HG03025 (cell line): ENCODE results near the gene TEX35.

Experiments
- ATAC-seq: cut with Tn5 transposase; IDR thresholded peaks from one replicate; pipeline ENCODE4 v1.9.1; 2021; ENCODE audit warnings: mild to moderate bottlenecking, moderate library complexity; ENCODE audit not compliant: unreplicated experiment, low FRiP score

Gene TEX35

DNA sequence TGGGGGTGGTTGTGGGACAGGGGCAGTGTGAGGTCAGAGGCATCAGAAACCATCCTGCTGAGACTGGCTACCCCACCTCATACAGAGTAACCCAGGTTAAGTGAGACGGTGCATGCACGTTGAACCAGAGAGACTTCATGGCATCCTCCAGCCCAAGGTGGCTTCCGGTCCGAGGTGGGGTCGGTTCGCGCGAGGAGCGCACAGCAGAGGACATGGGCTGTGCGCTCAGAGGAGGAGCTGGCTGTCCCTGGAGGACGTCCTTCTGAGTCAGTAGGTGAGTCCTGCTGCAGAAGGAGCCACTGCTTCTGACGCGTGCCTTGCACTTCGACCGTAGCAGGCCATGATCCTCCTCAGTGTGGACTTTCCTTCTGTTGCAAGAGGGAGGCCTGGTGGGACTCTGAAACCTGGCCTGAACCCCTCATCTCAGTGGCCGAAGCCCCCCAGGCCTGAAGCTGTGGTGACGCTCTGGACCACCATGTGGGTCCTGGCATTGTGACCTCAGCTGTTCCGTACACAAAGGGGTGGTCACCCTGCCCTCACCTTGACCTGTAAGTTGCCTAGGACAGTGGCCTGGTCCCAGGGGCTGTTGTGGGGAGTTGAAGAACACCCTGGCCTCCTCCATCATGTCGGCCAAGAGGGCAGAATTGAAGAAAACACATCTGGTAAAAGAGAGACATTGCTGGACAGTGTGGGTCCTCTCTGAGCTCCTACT lies at the start of gene TEX35:
Gene TEX35, plus strand, starts transcription at position 544 of the 712 bp plus-strand sequence. Its CDS starts 80 bp downstream, at position 624.
- no peak for ATAC-seq

- no peak for ATAC-seq
Measured at GRCh38 chr1:178464141-178464540, 48.8 kb upstream of the TEX35 start.

GRCh38 chr1:178464566-178464965 lies 48.3 kb upstream of the TEX35 start:
- ATAC-seq, result no peak

DNA sequence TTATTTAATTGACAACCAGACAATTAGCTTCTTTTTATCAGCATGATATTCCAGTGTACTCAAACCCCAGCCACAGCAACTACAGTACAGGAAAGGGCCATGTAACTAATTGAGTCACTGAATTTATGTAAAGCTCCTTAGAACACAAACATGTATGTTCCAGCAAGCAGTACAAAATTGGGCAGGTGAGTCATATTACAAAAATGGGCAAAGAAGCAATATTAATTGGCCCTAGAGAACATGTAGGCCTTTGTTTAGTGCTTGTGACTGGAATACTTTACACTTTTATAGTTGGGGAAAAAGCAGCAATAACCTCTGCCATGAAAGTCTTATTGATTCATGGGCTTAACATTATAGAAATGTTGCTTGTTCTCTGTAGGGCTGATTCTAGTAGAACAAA lies 47.9 kb upstream of the TEX35 start:
- ATAC-seq, result no peak

DNA sequence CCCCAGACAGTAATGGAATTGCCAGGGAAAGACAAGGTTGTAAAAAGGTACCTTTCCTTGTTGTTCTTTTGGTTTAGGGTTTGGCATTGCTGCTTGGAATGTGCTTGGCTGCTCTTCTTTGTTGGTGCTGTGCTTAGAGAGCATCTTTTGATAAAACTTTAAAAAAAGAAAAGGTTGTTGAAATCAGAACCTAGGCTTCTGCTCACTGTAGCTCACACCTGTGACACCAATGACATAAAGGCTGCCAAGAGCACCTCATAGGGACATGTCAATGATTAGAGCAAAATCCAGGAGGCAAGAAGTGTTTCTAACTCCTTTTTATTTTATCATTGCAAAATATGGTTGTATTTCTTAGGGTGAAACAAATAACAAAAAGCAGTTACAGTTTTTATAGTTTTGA lies 45.1 kb upstream of the TEX35 start:
- no peak for ATAC-seq

DNA sequence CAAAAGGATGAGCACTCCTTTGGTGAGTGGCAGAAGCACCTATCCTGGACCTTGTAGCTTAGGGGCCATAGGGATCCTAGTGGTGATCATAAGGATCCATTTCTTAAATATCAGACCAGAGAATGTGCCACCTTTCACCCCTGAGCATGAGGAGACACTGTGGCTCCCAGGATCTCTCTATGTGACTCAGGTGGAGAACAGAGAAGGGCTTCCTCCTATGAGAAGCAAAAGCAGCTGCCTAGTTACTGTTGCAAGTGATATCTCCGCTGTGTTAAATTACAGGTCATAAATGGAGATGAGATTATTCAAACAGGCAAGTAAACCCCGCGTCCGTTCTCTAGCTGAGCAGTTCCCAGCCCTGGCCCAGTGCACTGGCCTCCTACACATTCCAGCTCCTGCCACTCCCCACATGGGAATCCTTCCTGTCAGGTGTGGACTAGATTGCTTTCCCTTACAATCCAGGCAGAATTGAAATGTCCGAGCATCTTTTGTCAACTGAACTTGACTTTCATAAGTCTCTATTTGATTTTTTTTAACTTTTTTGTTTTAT lies 42.4 kb upstream of the TEX35 start:
- no peak for ATAC-seq

DNA sequence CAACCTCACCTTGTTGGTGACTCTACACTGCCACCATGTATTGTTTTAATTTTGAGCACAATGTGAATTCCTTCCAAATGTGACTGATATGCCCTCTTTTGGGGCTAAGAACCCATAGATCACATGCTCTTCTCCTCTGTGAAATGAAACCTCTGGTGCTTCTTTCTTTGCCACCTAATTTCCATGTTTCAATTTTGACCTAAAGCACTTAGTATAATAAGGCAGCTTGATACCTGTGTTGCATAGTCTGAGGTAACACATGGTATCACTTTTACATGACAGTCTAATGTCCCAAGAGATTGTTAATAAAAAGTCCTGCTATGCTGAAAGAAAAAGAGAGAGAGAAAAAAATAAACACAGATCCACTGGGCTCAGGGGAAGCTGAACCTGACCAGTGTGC lies 40.4 kb upstream of the TEX35 start:
- ATAC-seq, result no peak

- ATAC-seq, result no peak
Measured at GRCh38 chr1:178477373-178477772, 35.5 kb upstream of the TEX35 start.

- no peak for ATAC-seq
Measured at GRCh38 chr1:178477841-178478240, 35.1 kb upstream of the TEX35 start.

- ATAC-seq, result no peak
Measured at GRCh38 chr1:178483251-178483957, 29.5 kb upstream of the TEX35 start.

- no peak for ATAC-seq
Measured at GRCh38 chr1:178484698-178485225, 28.1 kb upstream of the TEX35 start.

DNA sequence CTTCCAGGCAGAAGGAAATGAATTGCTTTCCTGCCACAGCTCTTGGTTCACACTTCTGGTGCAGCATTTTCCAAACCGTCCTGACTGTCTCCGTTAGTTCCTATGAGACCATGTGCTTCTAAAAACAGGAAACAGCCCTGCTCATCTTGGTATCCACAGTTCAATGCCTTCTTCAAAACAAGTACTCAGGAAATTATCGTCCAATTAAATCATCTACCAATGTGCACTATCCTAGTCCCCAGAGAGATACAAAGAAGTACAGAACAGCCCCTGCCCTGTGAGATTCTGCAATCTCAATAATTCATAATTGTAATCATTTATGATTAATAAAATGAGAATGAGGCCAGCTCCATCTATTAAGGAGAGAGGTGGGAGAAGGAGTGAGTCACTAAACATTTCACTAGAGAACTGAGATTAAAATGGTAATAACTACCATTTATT lies 27.3 kb upstream of the TEX35 start:
- ATAC-seq, result no peak

- no peak for ATAC-seq
Measured at GRCh38 chr1:178486100-178487069, 26.5 kb upstream of the TEX35 start.

DNA sequence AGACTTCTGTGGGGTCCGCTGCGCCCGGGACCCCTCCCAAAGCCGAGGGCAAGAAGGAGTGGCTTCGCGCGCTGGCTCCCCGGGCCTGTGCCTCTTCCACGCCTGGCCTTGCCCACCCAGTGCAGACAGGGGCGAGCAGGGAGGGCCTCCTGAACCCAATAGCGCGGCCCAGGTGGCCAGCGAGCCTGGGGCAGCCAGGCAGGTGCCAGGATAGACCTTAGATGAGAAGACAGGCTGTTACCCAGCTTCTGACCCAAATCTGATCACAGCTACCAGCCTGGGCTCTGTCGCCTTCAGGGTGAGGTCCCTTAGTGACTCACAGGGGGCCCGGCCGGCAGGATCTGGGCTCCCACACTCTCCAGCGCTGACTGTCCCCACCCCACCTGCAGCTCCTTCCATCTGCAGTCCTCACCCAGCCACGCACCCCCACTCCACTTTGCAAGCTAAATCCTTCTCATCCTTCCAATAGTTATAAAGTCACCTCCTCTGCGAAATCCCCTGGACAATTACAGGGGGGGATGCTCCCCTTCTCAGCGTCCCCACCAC lies 25.8 kb upstream of the TEX35 start:
- no peak for ATAC-seq

- ATAC-seq, result no peak
Measured at GRCh38 chr1:178488393-178488792, 24.5 kb upstream of the TEX35 start.

- ATAC-seq, result no peak
Measured at GRCh38 chr1:178489399-178489798, 23.5 kb upstream of the TEX35 start.

DNA sequence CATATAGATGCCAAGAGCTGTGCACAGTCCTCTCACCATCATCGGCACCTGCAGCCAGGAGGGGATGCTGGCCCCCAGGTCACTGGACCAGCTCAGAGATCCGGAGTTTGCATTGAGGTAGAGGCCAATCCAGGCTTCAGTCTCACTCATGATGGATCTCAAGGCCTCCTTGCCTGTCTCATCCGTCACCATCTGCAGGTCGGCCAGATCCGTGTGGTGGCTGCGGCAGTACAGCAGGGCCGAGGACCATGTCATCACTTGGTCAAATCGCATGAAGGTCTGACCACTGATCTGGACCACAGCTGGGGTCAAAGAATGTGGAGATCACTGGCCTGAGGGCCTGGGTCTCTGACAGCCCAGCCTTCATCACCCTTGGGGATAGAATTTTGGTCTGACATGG lies 22.8 kb upstream of the TEX35 start:
- ATAC-seq, result no peak

DNA sequence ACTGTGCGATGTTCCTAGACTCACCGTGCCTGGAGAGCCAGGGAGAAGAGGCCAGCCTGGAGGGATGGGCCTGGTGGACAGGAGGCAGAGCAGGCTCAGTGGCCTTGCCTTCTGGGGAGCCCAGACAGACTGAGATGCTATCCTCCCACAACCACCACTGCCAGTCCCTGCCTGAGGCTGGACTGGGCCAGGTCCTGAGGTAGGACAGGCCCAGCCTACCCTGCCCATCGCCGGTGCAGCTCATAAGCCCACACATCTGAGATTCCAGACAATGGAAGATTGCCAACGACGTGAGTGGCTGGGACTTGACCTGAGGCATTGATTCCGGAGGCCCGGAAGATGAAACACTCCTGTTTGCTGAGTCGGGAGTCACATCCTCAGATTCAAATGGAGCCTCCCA lies 21.9 kb upstream of the TEX35 start:
- ATAC-seq, result no peak

DNA sequence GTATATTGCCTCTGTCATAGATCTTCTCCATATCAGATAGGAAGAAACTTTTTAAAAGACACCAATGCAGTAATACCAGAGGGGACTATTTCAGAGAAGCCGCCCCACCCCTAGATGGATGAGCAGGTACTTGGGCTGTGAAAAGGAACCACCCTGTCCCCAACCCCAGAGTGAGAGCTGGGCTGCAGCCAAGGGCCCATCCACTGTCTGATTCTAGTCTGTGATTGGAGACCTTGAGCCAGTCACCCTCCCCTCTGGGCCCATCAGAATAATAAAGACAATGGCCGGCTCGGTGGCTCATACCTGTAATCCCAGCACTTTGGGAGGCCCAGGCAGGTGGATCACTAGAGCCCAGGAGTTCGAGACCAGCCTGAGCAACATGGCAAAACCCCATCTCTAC lies 21.2 kb upstream of the TEX35 start:
- no peak for ATAC-seq

DNA sequence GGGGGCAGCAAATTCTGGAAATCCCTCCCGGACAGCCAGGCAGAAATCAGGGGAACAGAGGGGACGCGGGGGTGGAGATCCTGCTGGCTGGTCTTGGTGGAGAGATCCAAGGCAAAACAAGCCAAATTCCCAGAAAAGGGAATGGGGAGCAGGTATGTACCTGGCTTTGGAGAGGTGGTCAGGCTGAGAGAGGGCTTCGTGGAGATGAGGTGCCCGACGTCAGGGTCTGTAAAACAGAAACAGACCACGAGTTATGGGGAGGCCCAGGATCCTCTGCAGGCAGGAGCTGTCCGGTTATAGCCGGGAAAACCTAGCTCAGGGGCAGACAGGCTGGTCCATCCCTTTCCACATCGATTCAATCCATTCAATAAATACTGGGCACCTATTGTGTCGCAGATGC lies 20.6 kb upstream of the TEX35 start:
- ATAC-seq, result no peak
